Calu3 (cell line): ENCODE results near the gene ARHGDIA. TPM values are rescaled to one million over a fixed set of nuclear protein-coding genes. Genes with fewer than 3 reads are reported as not detected.

ENCODE experiments used
- BruUV-seq: library from RNA; stranded (reverse); fragments of 400-500 nt; replicated peaks from 2 replicates; lab custom pipeline; 2021; lab: Mats Ljungman, UMichigan
- CTCF ChIA-PET: fragments of 300-600 bp; sonication (Branson Sonifier 250); formaldehyde crosslinking; loops from one replicate; lab custom pipeline; 2022; ENCODE audit warnings: antibody characterized with exemption; lab: Charles Lee
- DNase-seq: peaks from one replicate; pipeline ENCODE4 v3.0.0; 2022
- H3K27ac Mint-ChIP-seq: one replicate; pipeline ENCODE4 v1.8.0; 2022; ENCODE audit warnings: mixed read lengths; ENCODE audit not compliant: unreplicated experiment
- H3K27me3 Mint-ChIP-seq: one replicate; pipeline ENCODE4 v1.8.0; 2022; ENCODE audit warnings: mixed read lengths; ENCODE audit not compliant: unreplicated experiment
- H3K36me3 Mint-ChIP-seq: one replicate; pipeline ENCODE4 v1.8.0; 2022; ENCODE audit warnings: mild to moderate bottlenecking, moderate library complexity, mixed read lengths; ENCODE audit not compliant: insufficient read depth, unreplicated experiment
- H3K4me1 Mint-ChIP-seq: one replicate; pipeline ENCODE4 v1.8.0; 2022; ENCODE audit warnings: mild to moderate bottlenecking, low read depth, mixed read lengths; ENCODE audit not compliant: unreplicated experiment
- H3K4me3 Mint-ChIP-seq: one replicate; pipeline ENCODE4 v1.8.0; 2022; ENCODE audit warnings: mild to moderate bottlenecking, low read depth, moderate library complexity, mixed read lengths; ENCODE audit not compliant: unreplicated experiment
- H3K9me3 Mint-ChIP-seq: one replicate; pipeline ENCODE4 v1.8.0; 2022; ENCODE audit warnings: low read depth, mixed read lengths; ENCODE audit not compliant: unreplicated experiment
- CTCF ChIP-seq: fragments of 200-600 bp; IDR thresholded peaks from one replicate; pipeline ENCODE4 v1.8.0; 2022; ENCODE audit warnings: antibody characterized with exemption; ENCODE audit not compliant: unreplicated experiment
- intact Hi-C: fragments of 100-400 bp; cut with micrococcal nuclease; formaldehyde crosslinking; loops from one replicate; pipeline ENCODE4 v1.10.0; 2022; ENCODE audit not compliant: unreplicated experiment
- total RNA-seq: library from RNA; stranded (reverse); gene quantifications from 2 replicates; pipeline ENCODE4 v1.2.3, GENCODE V29; 2022

ARHGDIA gene
- total RNA-seq, 1 experiment from 2014 or later = 273 TPM

- CTCF ChIA-PET = interaction anchor here (0.7 to 1.3 kb wide), 5 partner anchors 14 to 108 kb away, joined by 3 to 7 read pairs (median 5); partner anchors contain the start of gene PCYT2
- H3K36me3 Mint-ChIP-seq = no peaks in the 10 kb centered on the region
- DNase-seq = peak; percentile 88
- intact Hi-C loops = no loop called here
- H3K9me3 Mint-ChIP-seq = no peaks in the 10 kb centered on the region
- peak; percentile 60 for TF ChIP-seq CTCF
- no peak overlapping the region for H3K4me3 Mint-ChIP-seq
- H3K27ac Mint-ChIP-seq = no peak overlapping the region
- H3K27me3 Mint-ChIP-seq = peaks cover 15% of the 10 kb centered on the region
- peaks cover 11% of the 10 kb centered on the region for H3K4me1 Mint-ChIP-seq
- no TSS peak for BruUV-seq
Measured at GRCh38 chr17:81821603-81822311, 49.4 kb downstream of the ARHGDIA start.

GRCh38 chr17:81821147-81821546 is 50.0 kb downstream of the ARHGDIA start:
- CTCF ChIA-PET = interaction anchor here (1.0 to 1.3 kb wide), 3 partner anchors 16 to 107 kb away, joined by 3 to 7 read pairs (median 5); no protein-coding TSS in a partner anchor
- Mint-ChIP-seq H3K4me3 (no peak overlapping the region), H3K36me3 (no peaks in the 10 kb centered on the region), H3K27ac (no peak overlapping the region), H3K9me3 (no peaks in the 10 kb centered on the region), H3K27me3 (peaks cover 16% of the 10 kb centered on the region), H3K4me1 (peaks cover 14% of the 10 kb centered on the region)
- no TSS peak for BruUV-seq
- intact Hi-C loops = no loop called here
- no peak for DNase-seq
- no peak for TF ChIP-seq CTCF

GRCh38 chr17:81819708-81820107 is 51.4 kb downstream of the ARHGDIA start:
- H3K9me3 Mint-ChIP-seq = no peaks in the 10 kb centered on the region
- intact Hi-C loops = no loop called here
- H3K27me3 Mint-ChIP-seq = peaks cover 16% of the 10 kb centered on the region

GRCh38 chr17:81817758-81818147 is 53.4 kb downstream of the ARHGDIA start:
- Mint-ChIP-seq H3K4me1 (peaks cover 22% of the 10 kb centered on the region), H3K36me3 (no peaks in the 10 kb centered on the region), H3K9me3 (no peaks in the 10 kb centered on the region), H3K4me3 (no peak overlapping the region), H3K27ac (no peak overlapping the region), H3K27me3 (peaks cover 16% of the 10 kb centered on the region)
- no peak for TF ChIP-seq CTCF
- CTCF ChIA-PET = interaction anchor here (0.8 kb wide), 1 partner anchor 83 kb away, joined by 7 read pairs; no protein-coding TSS in a partner anchor
- intact Hi-C loops = no loop called here
- no peak for DNase-seq
- no TSS peak for BruUV-seq

More at GRCh38 chr17:81819708-81820107, 51.4 kb downstream of the ARHGDIA start:
- Mint-ChIP-seq H3K4me3 (no peak overlapping the region), H3K36me3 (no peaks in the 10 kb centered on the region), H3K4me1 (peaks cover 22% of the 10 kb centered on the region), H3K27ac (no peak overlapping the region)
- BruUV-seq = no TSS peak
- TF ChIP-seq CTCF = no peak
- CTCF ChIA-PET = interaction anchor here (0.6 to 0.7 kb wide), 2 partner anchors 13 to 72 kb away, joined by 4 to 6 read pairs; no protein-coding TSS in a partner anchor
- DNase-seq = no peak

Other genes starting within 250 kb of the ARHGDIA start
- gene NPLOC4, start 234.2 kb downstream of the ARHGDIA start, total RNA-seq = 146 and 149 TPM in 2 replicates
- 2.9 and 4.2 TPM in 2 replicates for gene TSPAN10, start 234.1 kb downstream of the ARHGDIA start, total RNA-seq
- not detected in 2 replicates for gene PDE6G, start 214.8 kb downstream of the ARHGDIA start, total RNA-seq
- 36.5 and 39.5 TPM in 2 replicates for gene OXLD1, start 204.7 kb downstream of the ARHGDIA start, total RNA-seq
- gene CCDC137, start 204.6 kb downstream of the ARHGDIA start, total RNA-seq = 37.5 and 37.8 TPM in 2 replicates
- 35.4 and 40.1 TPM in 2 replicates for gene ARL16, start 187.5 kb downstream of the ARHGDIA start, total RNA-seq
- gene HGS, start 187.3 kb downstream of the ARHGDIA start, total RNA-seq = 160 and 167 TPM in 2 replicates
- gene MRPL12, start 168.0 kb downstream of the ARHGDIA start, total RNA-seq = 94.7 and 101 TPM in 2 replicates
- gene SLC25A10, start 159.1 kb downstream of the ARHGDIA start, total RNA-seq = 66.5 and 72.3 TPM in 2 replicates
- 0.78 TPM in 1 of 2 replicates, not detected in the other for gene GCGR, start 67.2 kb downstream of the ARHGDIA start, total RNA-seq
- 37.3 and 38.5 TPM in 2 replicates for gene MCRIP1, start 38.0 kb downstream of the ARHGDIA start, total RNA-seq
- gene PPP1R27, start 36.3 kb downstream of the ARHGDIA start, total RNA-seq = not detected in 2 replicates
- 750 and 777 TPM in 2 replicates for gene P4HB, start 10.8 kb downstream of the ARHGDIA start, total RNA-seq
- gene ALYREF, start 20.2 kb upstream of the ARHGDIA start, total RNA-seq = 118 and 122 TPM in 2 replicates
- gene ANAPC11, start 20.4 kb upstream of the ARHGDIA start, total RNA-seq = 110 and 113 TPM in 2 replicates
- 0.27 and 0.47 TPM in 2 replicates for gene NPB, start 30.9 kb upstream of the ARHGDIA start, total RNA-seq
- gene PCYT2, start 40.1 kb upstream of the ARHGDIA start, total RNA-seq = 58.4 and 60.9 TPM in 2 replicates
- 50.3 and 56.0 TPM in 2 replicates for gene SIRT7, start 46.8 kb upstream of the ARHGDIA start, total RNA-seq
- gene MAFG, start 56.4 kb upstream of the ARHGDIA start, total RNA-seq = 36.1 and 37.9 TPM in 2 replicates
- 102 and 105 TPM in 2 replicates for gene PYCR1, start 66.0 kb upstream of the ARHGDIA start, total RNA-seq
- not detected in 2 replicates for gene MYADML2, start 75.9 kb upstream of the ARHGDIA start, total RNA-seq
- not detected in 2 replicates for gene NOTUM, start 89.8 kb upstream of the ARHGDIA start, total RNA-seq
- 37.7 and 43.5 TPM in 2 replicates for gene ASPSCR1, start 106.3 kb upstream of the ARHGDIA start, total RNA-seq
- 84.4 and 86.9 TPM in 2 replicates for gene CENPX, start 151.5 kb upstream of the ARHGDIA start, total RNA-seq
- gene LRRC45, start 152.0 kb upstream of the ARHGDIA start, total RNA-seq = 31.2 and 32.6 TPM in 2 replicates
- gene RAC3, start 160.3 kb upstream of the ARHGDIA start, total RNA-seq = 8.0 and 9.3 TPM in 2 replicates
- gene DCXR, start 166.4 kb upstream of the ARHGDIA start, total RNA-seq = 87.8 and 95.3 TPM in 2 replicates
- gene RFNG, start 180.5 kb upstream of the ARHGDIA start, total RNA-seq = 26.4 and 33.5 TPM in 2 replicates
- gene GPS1, start 180.6 kb upstream of the ARHGDIA start, total RNA-seq = 114 and 115 TPM in 2 replicates
- gene DUS1L, start 194.5 kb upstream of the ARHGDIA start, total RNA-seq = 132 and 146 TPM in 2 replicates
- gene FASN, start 226.9 kb upstream of the ARHGDIA start, total RNA-seq = 346 and 372 TPM in 2 replicates